COLO668 (cell line): Measurements from ENCODE around the gene MRM2.
A peak's percentile ranks its signal among the peaks of the same experiment; 100 is the strongest.

Experiments
- DNase-seq: peaks from one replicate; lab custom pipeline; 2025; ENCODE audit not compliant: unreplicated experiment; lab: John Stamatoyannopoulos, UW

The MRM2 gene

GRCh38 chr7:2248984-2249694 lies 7.1 kb upstream of the MRM2 start:
- DNase-seq: no peak

DNA sequence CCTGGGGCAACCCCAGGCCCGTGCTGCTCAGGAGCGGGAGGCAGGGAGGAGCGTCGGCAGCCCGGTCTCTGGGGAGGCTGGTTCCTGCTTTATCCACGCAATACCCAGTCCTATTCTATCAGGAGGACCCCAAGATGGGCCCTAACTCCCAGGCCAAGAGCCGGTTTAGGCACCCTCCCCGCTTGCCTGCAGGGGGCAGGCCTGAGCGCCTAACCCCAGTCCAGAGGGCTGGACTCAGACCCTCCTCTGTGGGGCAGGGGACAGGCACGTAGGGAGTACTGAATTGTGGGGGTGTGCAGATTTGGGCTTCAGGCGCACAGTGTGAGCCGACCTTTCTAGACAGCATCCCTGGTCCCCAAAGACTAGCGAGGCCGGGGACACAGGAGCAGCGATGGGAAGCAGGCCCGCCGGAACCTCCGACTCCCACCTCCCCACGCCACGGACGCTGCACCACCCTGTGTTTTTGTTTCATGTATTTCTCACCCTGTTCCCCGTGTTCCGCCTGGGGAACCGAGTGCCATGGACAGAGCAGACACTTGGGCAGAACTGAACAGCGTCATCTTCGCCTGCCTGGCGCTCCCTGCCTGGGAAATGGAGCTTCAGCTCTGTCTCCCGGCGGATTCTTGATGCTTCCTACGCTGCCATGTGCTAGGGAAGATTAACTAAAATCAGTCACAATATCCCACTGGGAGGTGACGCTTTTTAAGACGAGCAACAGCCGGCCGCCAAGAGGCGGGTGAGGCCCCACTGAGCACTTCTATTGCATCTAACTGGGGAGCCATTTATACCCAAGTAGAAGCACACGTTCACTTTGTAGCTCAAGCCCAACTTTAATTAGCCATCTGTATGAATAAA lies 5.4 kb upstream of the MRM2 start:
- peak; percentile 42 for DNase-seq

- DNase-seq: no peak
Observed at GRCh38 chr7:2245883-2246675, 4.1 kb upstream of the MRM2 start.

GRCh38 chr7:2244404-2244995 lies 2.5 kb upstream of the MRM2 start:
- no peak for DNase-seq

DNA sequence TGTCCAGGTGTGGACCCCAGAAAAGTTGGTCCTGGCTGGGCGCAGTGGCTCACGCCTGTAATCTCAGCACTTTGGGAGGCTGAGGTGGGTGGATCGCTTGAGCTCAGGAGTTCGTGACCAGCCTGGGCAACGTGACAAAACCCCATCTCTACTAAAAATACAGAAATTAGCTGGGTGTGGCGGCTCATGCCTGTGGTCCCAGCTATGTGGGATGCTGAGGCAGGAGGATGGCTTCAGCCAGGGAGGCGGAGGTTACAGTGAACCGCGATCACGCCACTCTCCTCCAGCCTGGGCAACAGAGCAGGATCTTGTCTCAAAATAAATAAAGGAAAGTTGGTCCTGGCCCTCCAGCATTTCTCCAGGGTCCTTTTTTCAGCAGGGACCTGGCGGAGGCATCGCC lies 1.5 kb upstream of the MRM2 start:
- DNase-seq: no peak

GRCh38 chr7:2242541-2243429 lies 780 bp upstream of the MRM2 start:
- peak; percentile 52 for DNase-seq

DNA sequence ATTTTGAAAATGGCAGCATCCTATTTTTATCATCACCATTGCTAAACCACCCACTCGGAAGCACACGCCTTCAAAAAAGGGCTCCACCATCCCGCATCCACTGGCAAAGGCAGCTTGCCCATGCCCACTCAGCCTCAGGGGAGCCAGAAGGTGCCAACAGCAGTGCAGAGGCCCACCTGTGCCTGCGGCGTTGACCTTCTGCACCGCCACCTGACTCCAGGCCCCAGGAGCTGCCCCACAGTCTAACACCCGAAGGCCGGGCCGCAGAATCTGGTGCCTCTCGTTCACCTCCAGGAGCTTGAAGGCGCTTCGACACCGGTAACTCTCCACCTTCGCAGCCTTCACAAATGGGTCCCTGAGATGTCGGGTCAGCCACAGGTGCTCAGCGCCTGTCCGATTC lies 2.8 kb downstream of the MRM2 start:
- DNase-seq: no peak

- DNase-seq: no peak
Observed at GRCh38 chr7:2237109-2237602, 4.8 kb downstream of the MRM2 start.

GRCh38 chr7:2233926-2234325 lies 8.1 kb downstream of the MRM2 start:
- DNase-seq: no peak

GRCh38 chr7:2232766-2233520 lies 9.1 kb downstream of the MRM2 start, which contains the start of gene MAD1L1:
MAD1L1 (minus strand) TSS chr7:2232945; CDS start chr7:2230133, 2,812 bp downstream.
- DNase-seq: peak; percentile 98

- DNase-seq: peak; percentile 53
Observed at GRCh38 chr7:2231992-2232765, 9.8 kb downstream of the MRM2 start.

- DNase-seq: no peak
Observed at GRCh38 chr7:2230882-2231281, 11.1 kb downstream of the MRM2 start.

DNA sequence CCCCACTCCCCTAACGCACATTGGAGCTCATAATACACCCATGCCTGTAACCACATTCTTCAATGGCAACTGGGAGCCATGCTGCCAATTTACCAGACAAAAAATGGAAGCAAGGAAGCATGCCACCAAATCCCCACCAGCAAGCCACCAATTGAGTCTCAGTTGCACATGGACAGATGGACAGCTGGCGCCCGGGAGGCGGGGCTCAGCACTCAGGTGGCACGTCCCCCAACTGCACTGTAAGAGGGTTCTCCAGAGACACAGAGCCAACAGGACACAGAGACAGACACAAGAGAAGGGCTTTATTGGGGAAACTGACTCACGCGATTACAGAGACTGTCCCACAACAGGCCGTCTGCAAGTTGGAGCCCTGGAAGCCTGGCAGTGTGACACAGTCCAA lies 11.8 kb downstream of the MRM2 start:
- DNase-seq: no peak

GRCh38 chr7:2229467-2229866 lies 12.5 kb downstream of the MRM2 start:
- no peak for DNase-seq

DNA sequence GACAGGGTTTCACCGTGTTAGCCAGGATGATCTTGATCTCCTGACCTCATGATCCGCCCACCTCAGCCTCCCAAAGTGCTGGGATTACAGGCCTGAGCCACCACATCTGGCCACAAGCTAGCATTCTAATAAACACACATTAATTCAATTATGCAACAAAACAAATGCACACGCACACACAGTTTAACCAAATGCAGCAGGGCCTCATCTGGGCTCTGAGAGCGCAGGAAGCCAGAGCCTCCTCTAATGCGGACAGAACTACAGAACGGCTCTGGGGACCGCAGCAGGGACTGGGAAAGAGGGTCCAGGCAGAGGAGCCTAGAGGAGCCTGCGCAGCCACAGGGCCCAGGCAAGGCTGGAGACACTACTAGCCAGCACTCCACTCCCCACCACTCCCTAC lies 13.1 kb downstream of the MRM2 start:
- no peak for DNase-seq

DNA sequence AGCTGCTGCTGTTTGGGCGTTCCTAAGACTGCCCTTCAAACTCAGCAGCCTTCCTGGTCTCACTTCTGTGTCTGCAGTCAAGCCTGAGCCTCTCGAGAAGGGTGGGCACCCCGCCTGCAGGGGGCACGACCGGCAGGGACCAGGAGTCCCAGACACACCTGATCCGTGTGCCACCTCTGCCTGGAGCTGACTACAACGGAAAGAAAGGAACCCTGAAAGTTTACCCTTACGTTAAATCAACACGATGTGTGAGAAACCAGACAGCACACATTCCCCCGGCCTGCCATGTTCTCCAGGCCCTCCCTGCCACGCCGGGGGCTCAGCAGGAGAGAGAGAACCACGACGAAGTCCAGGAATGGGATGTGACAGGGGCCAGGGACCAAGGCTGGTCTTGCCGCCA lies 14.3 kb downstream of the MRM2 start:
- no peak for DNase-seq

GRCh38 chr7:2225830-2226229 lies 16.2 kb downstream of the MRM2 start:
- DNase-seq: no peak

DNA sequence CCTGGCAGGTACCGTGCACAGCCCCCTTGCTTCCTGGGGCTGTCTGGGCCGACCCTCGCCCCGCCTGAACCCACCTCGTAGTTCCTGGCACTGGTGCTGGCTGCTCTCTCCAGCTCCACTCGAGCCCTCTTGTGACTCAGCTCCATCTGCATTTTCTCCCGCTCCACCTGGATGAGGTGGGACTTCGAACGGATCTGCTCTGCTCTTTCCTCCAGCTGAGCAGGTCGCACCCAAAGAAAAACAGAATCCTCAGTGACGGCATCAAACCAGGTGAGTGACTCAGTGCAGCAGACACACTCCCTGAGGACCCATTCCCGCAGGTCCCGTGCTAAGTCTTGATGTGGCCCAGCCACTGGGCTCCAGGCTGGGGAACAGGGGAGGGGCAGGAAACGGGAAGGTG lies 16.7 kb downstream of the MRM2 start:
- DNase-seq: no peak

DNA sequence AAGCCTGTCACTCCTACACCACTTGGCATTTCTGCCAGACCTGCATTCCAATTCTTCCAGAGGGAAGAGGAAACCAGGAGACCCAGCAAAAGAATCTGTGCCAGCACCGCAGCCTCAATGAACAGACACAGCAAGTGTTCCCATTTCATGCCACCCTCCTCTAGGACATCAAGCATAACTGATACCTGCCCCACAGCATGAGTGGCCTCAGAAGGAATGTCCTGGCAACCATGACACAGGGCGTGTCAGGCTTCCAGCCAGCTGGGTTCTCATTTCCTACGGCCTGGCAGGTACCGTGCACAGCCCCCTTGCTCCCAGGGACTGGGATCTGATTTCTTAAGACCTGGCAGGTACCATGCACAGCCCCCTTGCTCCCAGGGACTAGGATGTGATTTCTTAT lies 17.1 kb downstream of the MRM2 start:
- no peak for DNase-seq
